SIG-M5 treated with dmso at 0.1 percent for 504 hours (cell line): ENCODE data around the gene GALNT4.

Source experiments
- DNase-seq: peaks from one replicate; lab custom pipeline; 2025; ENCODE audit not compliant: unreplicated experiment; lab: John Stamatoyannopoulos, UW

The GALNT4 gene

DNA sequence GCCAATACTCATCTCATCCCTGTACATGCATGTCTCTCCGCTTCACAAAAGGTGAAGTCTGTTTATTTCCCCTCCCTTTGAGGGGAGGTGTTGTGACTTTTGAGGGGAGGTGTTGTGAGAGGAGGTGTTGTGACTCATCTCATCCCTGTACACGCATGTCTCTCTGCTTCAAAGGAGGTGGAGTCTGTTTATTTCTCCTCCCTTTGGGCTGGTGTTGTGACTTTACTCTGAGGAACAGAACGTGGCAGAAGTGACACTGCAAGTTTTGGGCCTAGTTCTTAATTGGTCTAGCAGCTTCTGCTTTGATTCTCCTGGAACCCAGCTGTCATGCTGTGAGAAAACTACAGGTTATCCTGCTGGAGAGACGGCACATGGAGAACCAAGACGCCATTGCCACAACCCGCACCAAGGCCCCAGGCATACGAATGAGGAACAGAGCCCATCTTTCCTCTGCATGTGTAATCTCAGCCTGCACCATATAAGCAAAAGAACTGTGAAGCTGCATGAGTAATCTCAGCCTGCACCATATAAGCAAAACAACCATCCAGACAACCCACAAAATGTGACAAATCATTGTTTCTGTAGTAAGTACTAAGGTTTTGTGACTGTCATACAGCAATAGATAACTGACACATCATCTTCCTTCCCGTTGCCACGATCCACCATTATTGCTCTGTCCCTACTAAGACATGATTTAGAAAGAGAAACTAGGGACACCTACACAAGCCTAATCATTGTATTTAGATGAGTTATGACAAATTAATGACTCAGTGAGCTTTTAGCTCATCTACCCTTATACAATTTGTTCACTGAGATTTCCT, 30.0 kb downstream of the GALNT4 start:
- DNase-seq = no peak

DNA sequence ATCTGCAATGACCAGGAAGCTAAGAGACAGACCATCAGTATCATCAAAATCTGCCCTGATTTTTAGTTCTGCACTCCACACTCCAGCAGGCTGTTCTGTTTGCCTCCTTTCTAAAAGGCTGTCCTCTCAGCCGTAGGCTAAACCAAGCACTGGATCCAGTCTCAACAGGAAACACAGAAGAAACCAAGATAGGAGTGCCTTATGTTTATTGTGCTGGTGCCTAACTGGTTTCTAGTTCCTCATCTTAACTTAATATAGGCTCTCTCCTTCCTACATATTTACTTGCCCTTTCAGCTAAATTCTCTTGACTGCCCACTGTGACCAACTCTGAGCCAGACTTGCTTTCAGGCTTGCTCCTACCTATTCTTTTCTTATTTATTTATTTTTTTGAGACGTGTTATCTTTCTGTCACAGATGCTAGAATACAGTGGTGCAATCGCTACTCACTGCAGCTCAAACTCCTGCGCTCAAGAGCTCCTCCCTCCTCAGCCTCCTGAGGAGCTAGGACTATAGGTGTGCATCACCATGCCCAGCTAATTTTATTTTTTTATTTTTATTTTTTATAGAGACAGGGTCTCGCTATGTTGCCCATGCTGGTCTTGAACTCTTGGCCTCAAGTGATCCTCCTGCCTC, 30.8 kb downstream of the GALNT4 start:
- DNase-seq = peak; percentile 36

DNA sequence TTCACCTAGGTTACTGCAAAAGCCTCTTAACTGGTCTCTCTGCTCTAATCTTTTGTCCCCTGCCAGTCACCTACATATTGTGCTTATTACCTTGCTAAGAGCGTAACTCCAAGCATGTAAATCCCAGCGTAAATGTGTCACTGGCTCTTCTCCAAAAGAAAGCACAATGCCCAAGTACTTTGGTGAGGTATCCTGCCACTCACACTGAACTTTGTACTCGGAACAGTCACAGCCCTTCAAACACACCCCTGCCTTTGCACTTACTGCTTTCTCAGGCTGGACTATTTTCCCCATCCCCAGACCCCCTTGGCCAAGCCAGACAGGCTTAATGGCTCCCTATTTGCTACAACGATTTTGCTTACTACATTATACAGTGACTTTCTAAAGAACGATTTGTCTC, 31.7 kb downstream of the GALNT4 start:
- DNase-seq = no peak

GRCh38 chr12:89490922-89491321, 33.7 kb downstream of the GALNT4 start:
- no peak for DNase-seq

DNA sequence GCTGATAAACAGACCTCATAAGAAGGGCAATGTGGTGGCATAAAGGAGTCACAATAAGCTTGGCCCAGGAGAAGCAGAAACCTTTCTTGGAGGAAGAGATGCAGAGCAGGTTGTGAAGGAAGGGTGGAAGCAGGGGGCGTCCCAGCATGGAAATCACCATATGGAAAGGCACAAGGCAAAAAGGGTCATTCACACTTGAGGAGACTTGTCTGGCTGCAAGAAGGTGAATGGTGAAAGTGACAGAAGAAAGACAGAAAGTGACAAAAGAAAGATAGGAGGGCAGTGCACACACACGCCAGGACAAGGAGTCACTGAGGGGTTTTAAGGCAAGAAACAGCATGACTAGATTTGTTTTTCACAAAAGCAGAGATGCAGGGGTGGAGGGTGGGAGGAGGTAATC, 38.3 kb downstream of the GALNT4 start:
- DNase-seq = no peak

DNA sequence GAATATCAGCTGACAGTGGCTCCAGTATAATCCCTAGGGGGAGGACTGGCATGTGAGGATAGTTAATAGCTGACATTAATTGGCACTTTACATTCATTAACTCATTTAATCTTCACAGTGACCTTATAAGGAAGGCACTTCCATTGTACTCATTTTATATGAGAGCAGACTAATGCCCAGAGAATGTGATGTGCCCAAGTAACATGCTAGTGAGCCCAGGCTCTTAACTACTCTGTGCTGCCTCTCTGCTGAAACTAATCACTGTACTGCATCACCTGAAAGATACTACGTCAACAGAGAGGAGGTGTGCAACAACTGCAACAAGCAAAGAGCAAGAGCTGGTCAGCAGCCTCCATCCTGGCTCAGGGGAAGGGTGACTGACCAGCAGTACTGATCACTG, 40.1 kb downstream of the GALNT4 start:
- DNase-seq = no peak

GRCh38 chr12:89481213-89481914, 43.2 kb downstream of the GALNT4 start:
- no peak for DNase-seq

GRCh38 chr12:89479982-89480381, 44.6 kb downstream of the GALNT4 start:
- DNase-seq = no peak

DNA sequence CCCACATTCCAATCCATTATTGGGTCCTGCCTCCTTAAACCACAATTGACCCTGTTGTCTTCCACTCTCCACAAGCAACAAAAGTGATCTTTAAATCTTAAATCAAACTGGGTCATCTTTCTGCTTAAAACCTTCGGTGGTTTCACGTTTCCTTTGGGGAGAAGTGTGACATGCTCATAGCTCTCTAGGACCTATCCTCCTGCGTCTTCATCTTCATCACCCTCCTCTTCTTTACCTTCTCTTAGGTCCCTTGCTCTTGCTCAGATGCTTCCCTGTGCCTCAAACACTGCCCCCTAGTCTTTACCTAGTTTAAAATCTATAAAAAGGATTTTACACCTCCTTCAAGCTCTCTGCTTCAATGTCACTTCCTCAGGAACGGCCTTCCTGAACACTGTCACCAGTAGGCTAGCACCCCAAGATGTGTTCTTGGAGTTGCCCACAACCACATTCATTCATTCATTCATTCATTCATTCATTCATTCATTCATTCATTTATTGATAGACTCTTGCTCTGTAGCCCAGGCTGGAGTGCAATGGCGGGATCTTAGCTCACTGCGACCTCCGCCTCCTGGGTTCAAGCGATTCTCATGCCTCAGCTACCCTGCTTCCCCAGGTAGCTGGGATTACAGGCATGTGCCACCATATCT, 46.8 kb downstream of the GALNT4 start:
- DNase-seq = no peak

DNA sequence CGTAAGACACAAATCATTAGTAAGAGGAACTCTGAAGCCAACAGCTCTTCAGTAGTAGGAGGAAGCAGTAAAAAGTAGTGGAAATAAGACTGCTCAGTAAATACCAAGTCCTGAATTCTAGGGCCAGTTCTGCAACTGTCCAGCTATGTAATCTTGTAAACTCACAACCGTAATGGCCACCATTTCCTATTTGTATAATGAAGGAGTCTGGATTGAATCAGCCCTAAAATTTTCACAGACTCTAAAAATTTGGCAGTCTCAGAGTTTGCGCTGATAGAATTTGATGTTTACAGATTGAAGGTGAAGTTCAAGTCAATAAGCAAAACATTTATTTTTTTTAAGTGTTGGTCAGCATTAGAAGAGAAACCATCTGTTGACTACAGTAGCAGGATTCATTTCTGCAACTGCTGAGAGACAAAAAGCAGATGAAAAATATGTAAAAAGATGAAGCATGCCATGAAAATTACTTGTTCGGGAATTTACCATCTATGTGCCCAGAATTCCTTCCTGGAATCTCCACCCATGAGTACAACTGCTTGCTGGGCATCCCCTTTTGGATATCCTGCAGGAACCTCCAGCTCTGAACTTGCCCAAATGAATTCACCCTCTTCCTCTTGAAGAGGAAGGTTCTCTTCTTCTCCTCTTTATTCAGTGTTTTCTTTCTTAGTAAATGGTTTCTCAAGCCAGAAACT, 47.5 kb downstream of the GALNT4 start:
- DNase-seq = no peak

DNA sequence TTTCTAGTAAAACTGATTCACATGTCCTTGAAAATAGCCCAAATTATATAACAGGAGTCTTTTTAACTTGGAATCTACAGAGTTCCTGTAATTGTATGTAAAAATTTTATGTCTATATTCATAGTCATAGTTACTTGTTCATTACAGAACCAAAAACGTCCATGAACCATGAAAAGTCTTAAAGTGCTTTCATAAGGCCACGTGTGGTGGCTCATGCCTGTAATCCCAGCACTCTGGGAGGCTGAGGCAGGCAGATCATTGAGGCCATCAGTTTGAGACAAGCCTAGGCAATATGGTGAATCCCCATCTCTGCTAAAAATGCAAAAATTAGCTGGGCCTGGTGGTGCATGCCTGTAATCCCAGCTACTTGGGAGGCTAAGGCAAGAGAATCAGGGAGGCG, 48.4 kb downstream of the GALNT4 start:
- no peak for DNase-seq

GRCh38 chr12:89475203-89475990, 49.2 kb downstream of the GALNT4 start:
- no peak for DNase-seq

GRCh38 chr12:89474615-89475014, 50.0 kb downstream of the GALNT4 start:
- no peak for DNase-seq
